CD4-positive, alpha-beta T cell treated with Interleukin-10 for 1 hour (primary cell): ENCODE results near the gene OBSCN.
"Not testable (repeated sequence)": the region's sequence is repeated elsewhere in the genome, so short reads cannot be mapped to it uniquely, and the experiment has no call there.

Experiments used
- DNase-seq: peaks from one replicate; pipeline ENCODE4 v3.0.0-alpha.2; 2020

OBSCN gene

DNA sequence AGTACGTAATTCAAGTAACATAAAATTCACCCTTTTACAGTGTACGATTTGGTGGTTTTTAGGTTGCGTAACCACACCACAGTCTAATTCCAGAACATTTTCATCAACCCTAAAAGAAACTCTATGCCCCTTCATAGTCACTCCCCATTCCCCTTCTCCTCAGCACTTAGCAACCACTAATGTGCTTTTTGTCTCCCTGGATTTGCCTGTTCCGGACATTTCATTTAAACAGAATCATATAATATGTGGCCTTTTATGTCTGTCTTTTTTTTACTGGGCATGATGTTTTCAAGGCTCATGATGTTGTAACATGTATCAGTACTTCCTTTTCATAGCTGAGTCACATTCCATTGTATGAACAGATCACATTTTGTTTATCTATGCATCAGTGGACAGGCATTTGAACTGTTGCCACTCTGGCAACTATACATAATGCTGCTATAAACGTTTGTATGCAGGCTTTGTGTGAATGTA lies 20.8 kb downstream of the OBSCN start:
- DNase-seq = no peak

DNA sequence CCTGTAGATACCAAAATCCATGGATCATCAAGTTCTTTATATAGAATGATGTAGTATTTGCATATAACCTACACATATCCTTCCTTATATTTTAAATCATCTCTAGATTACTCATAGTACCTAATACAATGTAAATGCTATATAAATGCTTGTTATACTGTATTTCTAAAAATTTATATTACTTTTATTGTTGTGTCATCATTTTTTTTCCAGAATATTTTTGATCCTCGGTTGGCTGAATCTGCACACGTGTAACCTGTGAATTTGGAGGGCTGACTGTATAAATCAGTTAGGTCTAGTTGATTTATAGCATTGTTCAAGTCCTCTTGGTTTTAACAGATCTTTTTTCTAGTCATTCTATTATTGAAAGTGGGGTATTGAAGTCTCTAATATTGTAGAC lies 23.3 kb downstream of the OBSCN start:
- DNase-seq = no peak

DNA sequence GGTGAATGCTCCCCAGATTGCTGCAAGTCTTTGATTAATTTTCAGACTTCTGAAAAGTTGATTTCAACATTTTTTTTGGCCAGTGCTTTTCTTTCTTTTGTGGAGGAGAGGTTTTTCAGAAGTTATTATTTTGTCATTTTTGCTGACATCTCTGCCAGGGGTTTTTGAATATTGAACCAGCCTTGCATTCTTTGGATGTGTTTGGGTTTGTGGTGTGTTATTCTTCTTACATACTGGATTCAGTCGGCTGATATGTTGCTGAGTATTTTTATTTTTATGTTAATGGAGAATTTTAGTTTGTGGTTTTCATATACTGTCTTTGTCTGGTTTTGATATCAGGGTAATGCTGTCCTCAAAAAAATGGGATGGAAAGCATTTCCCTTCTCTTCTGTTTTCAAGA lies 25.3 kb downstream of the OBSCN start:
- no peak for DNase-seq

DNA sequence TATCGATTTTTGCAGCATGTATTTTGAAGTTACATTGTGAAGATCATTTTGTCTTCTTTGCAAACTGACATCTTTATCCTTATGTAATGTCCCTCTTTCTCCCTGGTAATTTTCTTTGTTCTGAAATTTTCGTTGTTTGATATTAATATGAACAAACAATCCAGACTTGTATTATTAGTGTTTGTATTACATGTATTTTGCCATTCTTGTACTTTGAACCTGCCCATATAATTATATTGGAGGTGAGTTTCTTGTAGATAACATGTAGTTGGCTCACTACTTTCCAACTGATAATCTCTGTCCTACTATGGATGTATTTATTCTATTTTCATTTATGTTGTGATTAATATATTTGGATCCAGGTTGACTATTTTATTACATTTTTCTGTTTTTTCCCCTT lies 27.1 kb downstream of the OBSCN start:
- no peak for DNase-seq

DNA sequence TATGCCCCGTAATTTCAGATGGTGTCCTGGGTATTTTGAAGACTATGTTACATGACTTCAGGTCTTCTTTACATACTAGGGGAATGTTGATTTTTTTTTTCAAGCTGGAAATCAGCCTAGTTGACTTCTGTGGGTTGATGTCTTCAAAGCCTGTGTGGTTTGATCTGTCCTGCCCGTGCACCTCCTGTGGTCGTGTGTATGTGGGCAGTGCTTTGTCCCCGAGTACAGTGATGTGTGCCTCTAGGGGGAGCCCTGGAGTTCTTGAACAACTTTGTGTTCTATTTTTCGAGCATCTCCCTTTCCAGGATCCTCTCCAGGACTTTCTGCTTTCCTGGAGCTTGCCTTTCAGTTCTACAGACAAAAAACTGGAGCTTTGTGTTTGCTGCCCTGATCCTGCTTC lies 28.9 kb downstream of the OBSCN start:
- DNase-seq = peak; percentile 30

DNA sequence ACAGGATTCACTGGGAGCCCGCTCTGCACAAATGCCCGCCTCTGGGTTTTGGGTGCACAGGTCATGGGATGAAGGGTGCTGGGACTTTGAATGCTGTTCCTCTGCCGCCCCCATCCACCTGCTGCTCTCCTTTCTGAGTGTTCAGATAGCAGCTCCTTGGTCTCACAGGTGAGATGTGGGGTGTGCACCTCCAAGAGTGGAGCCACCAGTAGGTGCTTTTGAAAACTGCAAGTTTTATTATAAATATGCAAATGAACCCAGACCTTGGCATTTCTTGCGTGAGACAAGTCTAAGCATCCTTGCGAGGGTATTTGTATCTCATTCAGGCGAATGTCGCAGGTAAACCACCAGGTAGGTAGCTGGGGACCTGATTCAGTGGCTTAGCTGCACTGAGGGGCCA lies 30.2 kb downstream of the OBSCN start:
- DNase-seq = no peak

- DNase-seq = no peak
These were observed 30.6 kb downstream of the OBSCN start for GRCh38 chr1:228238461-228238860.

GRCh38 chr1:228240411-228241240 lies 32.8 kb downstream of the OBSCN start:
- DNase-seq = no peak

GRCh38 chr1:228241259-228241658 lies 33.4 kb downstream of the OBSCN start:
- no peak for DNase-seq

DNA sequence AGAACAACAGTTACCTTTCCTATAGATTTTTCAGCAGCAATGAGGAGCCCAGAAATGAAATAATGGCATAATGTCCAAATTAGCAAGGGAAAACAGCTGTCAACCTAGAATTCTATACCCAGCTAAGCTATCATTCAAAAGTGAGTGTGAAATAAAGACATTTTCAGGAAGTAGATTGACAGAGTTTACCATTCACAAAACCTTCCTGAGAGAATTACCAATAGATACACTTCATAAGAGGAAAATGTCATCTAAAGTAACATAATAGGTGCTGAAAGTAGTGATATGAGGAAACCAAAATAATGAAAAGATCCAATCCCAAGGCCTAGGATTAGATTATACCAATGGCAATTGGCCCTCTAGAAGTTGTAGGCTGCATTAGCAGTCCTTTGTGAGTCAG lies 34.6 kb downstream of the OBSCN start:
- DNase-seq = no peak

GRCh38 chr1:228243093-228243492 lies 35.2 kb downstream of the OBSCN start:
- no peak for DNase-seq

GRCh38 chr1:228243989-228244388 lies 36.1 kb downstream of the OBSCN start:
- DNase-seq = not testable (repeated sequence)

- DNase-seq = no peak
These were observed 37.3 kb downstream of the OBSCN start for GRCh38 chr1:228245111-228245510.

- no peak for DNase-seq
These were observed 38.5 kb downstream of the OBSCN start for GRCh38 chr1:228246216-228246900.

DNA sequence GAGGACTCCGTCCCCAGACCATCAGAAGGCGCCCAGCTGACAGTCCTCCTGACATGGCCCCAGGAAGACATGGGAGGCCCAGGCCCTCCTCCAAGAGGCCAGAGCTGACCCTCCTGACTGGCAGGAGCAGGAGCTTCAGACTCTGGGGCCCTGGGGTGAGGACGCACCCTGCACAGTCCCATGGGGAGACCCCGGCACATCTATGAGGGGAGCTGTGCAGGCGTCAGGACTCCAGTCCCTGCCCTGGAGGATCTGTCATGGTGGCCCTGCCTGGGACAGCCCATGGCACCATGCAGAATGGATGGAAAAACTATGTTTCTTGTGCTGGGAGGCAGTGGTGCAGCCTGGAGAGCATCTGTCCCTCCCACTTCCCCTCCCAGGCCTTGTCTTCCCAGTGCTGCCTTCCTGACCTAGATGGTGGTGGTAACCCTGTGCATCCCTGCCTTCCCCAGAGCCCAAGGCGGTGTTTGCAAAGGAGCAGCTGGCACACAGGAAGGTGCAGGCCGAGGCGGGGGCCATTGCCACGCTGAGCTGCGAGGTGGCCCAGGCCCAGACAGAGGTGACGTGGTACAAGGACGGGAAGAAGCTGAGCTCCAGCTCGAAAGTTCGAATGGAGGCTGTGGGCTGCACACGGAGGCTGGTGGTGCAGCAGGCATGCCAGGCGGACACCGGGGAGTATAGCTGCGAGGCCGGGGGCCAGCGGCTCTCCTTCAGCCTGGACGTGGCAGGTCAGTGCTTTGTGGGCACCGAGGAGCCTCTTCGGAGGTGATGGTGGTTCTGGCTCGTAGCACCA lies 41.9 kb downstream of the OBSCN start:
- no peak for DNase-seq

DNA sequence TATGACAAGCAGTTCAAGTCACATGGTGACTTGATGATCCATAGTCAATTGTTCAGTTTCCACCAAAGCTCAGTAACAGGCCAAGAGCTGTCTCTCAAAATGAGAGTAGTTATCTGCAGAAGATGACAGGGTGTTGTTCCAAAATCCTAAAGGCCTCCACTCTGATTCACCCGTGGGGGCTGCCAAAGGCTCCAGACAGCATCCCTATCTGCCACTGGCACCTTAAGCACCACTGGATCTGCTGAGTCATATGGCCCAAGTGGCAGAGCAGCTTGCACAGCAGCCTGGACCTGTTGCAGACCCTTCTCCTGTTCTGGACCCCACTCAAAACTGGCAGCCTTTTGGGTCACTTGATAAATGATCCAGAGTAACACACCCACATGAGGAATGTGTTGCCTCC lies 44.6 kb downstream of the OBSCN start:
- not testable (repeated sequence) for DNase-seq

DNA sequence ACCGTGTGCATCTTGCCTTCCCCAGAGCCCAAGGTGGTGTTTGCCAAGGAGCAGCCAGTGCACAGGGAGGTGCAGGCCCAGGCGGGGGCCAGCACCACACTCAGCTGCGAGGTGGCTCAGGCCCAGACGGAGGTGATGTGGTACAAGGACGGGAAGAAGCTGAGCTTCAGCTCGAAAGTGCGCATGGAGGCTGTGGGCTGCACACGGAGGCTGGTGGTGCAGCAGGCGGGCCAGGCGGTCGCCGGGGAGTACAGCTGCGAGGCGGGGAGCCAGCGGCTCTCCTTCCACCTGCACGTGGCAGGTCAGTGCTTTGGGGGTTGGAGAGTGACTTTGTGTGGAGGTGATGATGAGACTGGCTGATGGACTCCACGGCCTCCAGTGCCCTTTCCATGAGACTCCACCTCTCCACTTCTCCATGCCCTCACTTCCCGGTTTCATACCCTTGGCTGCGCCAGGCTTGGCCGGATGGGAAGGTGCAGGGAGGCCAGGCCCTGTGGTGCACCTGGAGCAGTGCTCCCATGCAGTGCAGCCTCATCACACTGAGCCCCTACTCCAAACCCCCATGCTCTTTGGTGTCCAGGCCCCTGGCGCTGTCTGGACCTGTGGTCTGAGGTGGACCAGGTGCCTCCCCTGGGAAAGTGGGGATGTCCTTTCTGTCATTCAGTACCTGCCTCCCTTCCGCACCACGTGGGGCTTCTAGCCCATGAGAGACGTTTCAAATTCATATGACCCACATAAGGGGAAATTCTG lies 49.0 kb downstream of the OBSCN start:
- DNase-seq = no peak

- DNase-seq = no peak
These were observed 50.6 kb downstream of the OBSCN start for GRCh38 chr1:228258486-228258885.

DNA sequence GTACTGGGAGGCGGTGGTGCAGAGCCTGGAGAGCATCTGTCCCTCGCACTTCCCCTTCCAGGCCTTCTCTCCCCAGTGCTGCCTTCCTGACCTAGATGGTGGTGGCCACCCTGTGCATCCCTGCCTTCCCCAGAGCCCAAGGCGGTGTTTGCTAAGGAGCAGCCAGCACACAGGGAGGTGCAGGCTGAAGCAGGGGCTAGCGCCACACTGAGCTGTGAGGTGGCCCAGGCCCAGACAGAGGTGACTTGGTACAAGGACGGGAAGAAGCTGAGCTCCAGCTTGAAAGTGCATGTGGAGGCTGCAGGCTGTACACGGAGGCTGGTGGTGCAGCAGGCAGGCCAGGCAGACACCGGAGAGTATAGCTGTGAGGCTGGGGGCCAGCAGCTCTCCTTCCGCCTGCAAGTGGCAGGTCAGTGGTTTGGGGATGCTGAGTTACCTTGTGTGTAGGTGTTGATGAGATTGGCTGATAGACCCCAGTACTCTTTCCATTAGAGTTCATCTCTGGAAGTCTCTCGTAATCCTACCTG lies 51.6 kb downstream of the OBSCN start:
- DNase-seq = no peak

GRCh38 chr1:228259951-228260350 lies 52.1 kb downstream of the OBSCN start:
- no peak for DNase-seq

DNA sequence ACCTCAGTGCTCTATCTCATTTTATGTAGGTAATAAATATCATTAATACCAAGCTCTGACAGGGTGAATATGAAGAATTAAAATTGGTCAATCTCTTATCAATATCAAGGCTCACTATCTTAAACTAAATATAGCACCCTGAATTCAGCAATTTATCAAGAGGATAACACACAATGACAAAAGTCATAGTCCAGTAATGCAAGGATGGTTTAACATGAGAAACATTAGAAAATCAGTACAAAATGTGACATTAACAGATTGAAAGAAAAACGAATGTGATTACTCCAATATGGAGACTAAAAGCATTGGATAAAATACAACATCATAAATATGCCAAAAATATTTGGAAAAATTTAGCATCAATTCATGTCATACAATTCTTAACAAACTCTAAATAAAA lies 53.9 kb downstream of the OBSCN start:
- DNase-seq = no peak

DNA sequence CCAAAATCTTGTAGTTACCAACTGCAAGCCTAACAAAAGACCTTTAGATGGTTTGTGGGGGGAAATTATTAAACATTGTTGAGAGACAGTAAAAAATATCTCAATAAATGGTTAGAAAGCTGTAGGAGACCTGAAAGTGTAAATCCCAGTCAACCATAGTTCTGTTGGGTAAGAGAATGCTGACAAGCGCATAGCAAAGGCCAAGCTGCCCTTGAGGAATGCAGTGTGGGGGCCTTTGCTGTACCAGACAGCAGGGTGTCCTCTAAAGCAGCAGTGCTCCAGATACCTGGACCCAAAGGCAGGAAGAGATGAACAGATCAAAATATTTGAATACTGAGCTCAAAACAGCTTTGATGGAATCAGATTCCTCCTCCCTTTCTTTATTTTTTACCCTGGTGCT lies 54.6 kb downstream of the OBSCN start:
- DNase-seq = no peak

GRCh38 chr1:228263636-228264035 lies 55.8 kb downstream of the OBSCN start:
- no peak for DNase-seq
